Loucy (cell line): ENCODE results near the gene SORL1-AS1.
"Not testable (repeated sequence)": the region's sequence is repeated elsewhere in the genome, so short reads cannot be mapped to it uniquely, and the experiment has no call there.

Experiments
- H2AFZ ChIP-seq: fragments of 200-600 bp; sonication (generic); 2 replicates; pipeline ENCODE4 v1.6.0; 2016; ENCODE audit warnings: antibody characterized with exemption, mild to moderate bottlenecking, low read length, moderate library complexity
- H3F3A ChIP-seq: fragments of 200-600 bp; 2 replicates; pipeline ENCODE4 v1.6.0; 2016; ENCODE audit warnings: antibody characterized with exemption, low read depth, mild to moderate bottlenecking
- H3K27me3 ChIP-seq: fragments of 200-600 bp; sonication (generic); 2 replicates; pipeline ENCODE4 v1.6.1; 2014; ENCODE audit warnings: low read length, mild to moderate bottlenecking; ENCODE audit not compliant: insufficient read depth, poor library complexity, severe bottlenecking
- H3K36me3 ChIP-seq: fragments of 200-600 bp; sonication (generic); 2 replicates; pipeline ENCODE4 v1.6.1; 2016; ENCODE audit warnings: low read length; ENCODE audit not compliant: insufficient read depth
- H3K4me1 ChIP-seq: fragments of 200-600 bp; sonication (generic); 2 replicates; pipeline ENCODE4 v1.5.1; 2014; ENCODE audit warnings: low read length, mild to moderate bottlenecking; ENCODE audit not compliant: insufficient read depth, poor library complexity, severe bottlenecking
- H3K4me2 ChIP-seq: fragments of 200-600 bp; sonication (generic); 2 replicates; pipeline ENCODE4 v1.6.0; 2014; ENCODE audit warnings: antibody characterized with exemption, low read length, low read depth, mild to moderate bottlenecking; ENCODE audit not compliant: poor library complexity, severe bottlenecking
- H3K4me3 ChIP-seq: fragments of 200-600 bp; sonication (generic); 2 replicates; pipeline ENCODE4 v1.5.1; 2014; ENCODE audit warnings: low read length, mild to moderate bottlenecking, mixed read lengths; ENCODE audit not compliant: poor library complexity, severe bottlenecking
- H3K79me2 ChIP-seq: fragments of 200-600 bp; sonication (generic); 2 replicates; pipeline ENCODE4 v1.6.1; 2014; ENCODE audit warnings: low read length; ENCODE audit not compliant: insufficient read depth
- H3K9ac ChIP-seq: fragments of 200-600 bp; sonication (generic); 2 replicates; pipeline ENCODE4 v1.6.0; 2014; ENCODE audit warnings: mild to moderate bottlenecking, low read depth, low read length, moderate library complexity; ENCODE audit not compliant: poor library complexity, severe bottlenecking
- H3K9me2 ChIP-seq: fragments of 200-600 bp; sonication (generic); replicated peaks from 2 replicates; pipeline ENCODE4 v1.6.1; 2016; ENCODE audit warnings: low read depth, low read length, mixed read lengths
- H3K9me3 ChIP-seq: fragments of 200-600 bp; sonication (generic); 2 replicates; pipeline ENCODE4 v1.6.1; 2014; ENCODE audit warnings: mild to moderate bottlenecking, antibody characterized with exemption, low read length, low read depth; ENCODE audit not compliant: insufficient read depth
- H4K20me1 ChIP-seq: fragments of 200-600 bp; sonication (generic); 2 replicates; pipeline ENCODE4 v1.6.0; 2014; ENCODE audit warnings: antibody characterized with exemption, low read length, mild to moderate bottlenecking; ENCODE audit not compliant: insufficient read depth, poor library complexity, severe bottlenecking
- CTCF ChIP-seq: fragments of 200-600 bp; sonication (generic); conservative IDR thresholded peaks from 2 replicates; pipeline ENCODE4 v1.5.1; 2014; ENCODE audit warnings: mild to moderate bottlenecking, antibody characterized with exemption, low read length
- EZH2phosphoT487 ChIP-seq: fragments of 200-600 bp; IDR thresholded peaks from 2 replicates; pipeline ENCODE4 v1.6.1; 2018; ENCODE audit warnings: antibody characterized with exemption, mild to moderate bottlenecking, moderate library complexity, borderline replicate concordance

Gene SORL1-AS1

GRCh38 chr11:121414141-121414913 is 38.4 kb downstream of the SORL1-AS1 start:
- Histone ChIP-seq H3K27me3 (no peaks in the 10 kb centered on the region), H3K4me1 (peaks cover 46% of the 10 kb centered on the region), H3K9me3 (no peaks in the 10 kb centered on the region), H3K4me2 (no peak overlapping the region), H3K4me3 (no peak overlapping the region), H3K79me2 (no peaks in the 10 kb centered on the region), H3K36me3 (no peaks in the 10 kb centered on the region), H3K9ac (no peak overlapping the region), H3K9me2 (no peaks in the 10 kb centered on the region), H4K20me1 (no peaks in the 10 kb centered on the region), H2AFZ (no peak overlapping the region), H3F3A (peaks cover 4% of the 10 kb centered on the region)
- TF ChIP-seq EZH2phosphoT487 (no peak), CTCF (no peak)

GRCh38 chr11:121412711-121413415 is 39.9 kb downstream of the SORL1-AS1 start:
- H3K9me2 ChIP-seq, result no peaks in the 10 kb centered on the region
- H3K27me3 ChIP-seq, result no peaks in the 10 kb centered on the region
- no peak overlapping the region for H3K9ac ChIP-seq
- H3K79me2 ChIP-seq, result no peaks in the 10 kb centered on the region
- peaks cover 4% of the 10 kb centered on the region for H3F3A ChIP-seq
- no peaks in the 10 kb centered on the region for H3K36me3 ChIP-seq
- no peak overlapping the region for H3K4me3 ChIP-seq
- H4K20me1 ChIP-seq, result no peaks in the 10 kb centered on the region
- TF ChIP-seq CTCF (no peak), EZH2phosphoT487 (no peak)
- peaks cover 32% of the 10 kb centered on the region for H3K4me1 ChIP-seq
- no peaks in the 10 kb centered on the region for H3K9me3 ChIP-seq
- no peak overlapping the region for H3K4me2 ChIP-seq
- no peak overlapping the region for H2AFZ ChIP-seq

- peaks cover 27% of the 10 kb centered on the region for H3K4me1 ChIP-seq
- H3K79me2 ChIP-seq, result no peaks in the 10 kb centered on the region
Measured at GRCh38 chr11:121412000-121412587, 40.7 kb downstream of the SORL1-AS1 start.

GRCh38 chr11:121411330-121411729 is 41.4 kb downstream of the SORL1-AS1 start:
- H3K4me2 ChIP-seq, H3K27me3 ChIP-seq, H3K36me3 ChIP-seq, H3K4me3 ChIP-seq, H3K9ac ChIP-seq, H3K9me2 ChIP-seq, H2AFZ ChIP-seq, H3K79me2 ChIP-seq, H4K20me1 ChIP-seq, H3F3A ChIP-seq, H3K9me3 ChIP-seq: not testable (repeated sequence)
- peaks cover 22% of the 10 kb centered on the region for H3K4me1 ChIP-seq

More at GRCh38 chr11:121412000-121412587, 40.7 kb downstream of the SORL1-AS1 start:
- Histone ChIP-seq H3K9ac (no peak overlapping the region), H3K27me3 (no peaks in the 10 kb centered on the region), H3K9me3 (no peaks in the 10 kb centered on the region), H3K4me3 (no peak overlapping the region), H3K9me2 (no peaks in the 10 kb centered on the region), H3F3A (no peaks in the 10 kb centered on the region; the same call in 1 of the 2 replicates), H4K20me1 (no peaks in the 10 kb centered on the region), H3K36me3 (no peaks in the 10 kb centered on the region), H3K4me2 (no peak overlapping the region), H2AFZ (no peak overlapping the region)
- TF ChIP-seq EZH2phosphoT487 (no peak), CTCF (no peak)

GRCh38 chr11:121410041-121410440 is 42.7 kb downstream of the SORL1-AS1 start:
- not testable (repeated sequence) for H3K36me3 ChIP-seq, H3K4me1 ChIP-seq

More at GRCh38 chr11:121410041-121410440, 42.7 kb downstream of the SORL1-AS1 start:
- H3K9ac ChIP-seq, H3K9me2 ChIP-seq, H3K9me3 ChIP-seq, H3K4me2 ChIP-seq, H3K79me2 ChIP-seq, H2AFZ ChIP-seq, H4K20me1 ChIP-seq, H3K4me3 ChIP-seq, H3F3A ChIP-seq, H3K27me3 ChIP-seq: not testable (repeated sequence)
